Adrenal gland (tissue), 12 donors: Measurements from ENCODE around the gene RBMS2. TPM values are rescaled to one million over a fixed set of nuclear protein-coding genes. Genes with fewer than 3 reads are reported as not detected.

Source experiments
- DNase-seq, 7 donors: peaks; one replicate each; pipeline ENCODE4 v3.0.0-alpha.2; 2019 to 2020
- H3K27ac ChIP-seq, 5 donors: fragments of 200-600 bp; sonication (generic) in 4 of 5; 1 replicate in 3 of 5; 2 replicates in 2 of 5; pipeline versions ENCODE4 v1.5.1 to v1.8.0; 2016 to 2020; ENCODE audit warnings: mild to moderate bottlenecking in 1 of 5
- H3K27me3 ChIP-seq: fragments of 200-600 bp; 2 replicates; pipeline ENCODE4 v1.8.0; 2021
- H3K36me3 ChIP-seq, 2 donors: fragments of 200-600 bp; replicated peaks in 1 of 2; 1 replicate in 1 of 2; 2 replicates in 1 of 2; pipeline versions ENCODE4 v1.5.1 to v1.8.0; 2018 to 2022
- H3K4me1 ChIP-seq, 2 donors: fragments of 200-600 bp; replicated peaks in 1 of 2; 1 replicate in 1 of 2; 2 replicates in 1 of 2; pipeline versions ENCODE4 v1.5.1 to v1.8.0; 2018 to 2021
- H3K4me3 ChIP-seq, 4 donors: fragments of 200-600 bp; sonication (generic) in 3 of 4; one replicate each; pipeline ENCODE4 v1.5.1; 2016 to 2018
- H3K9me3 ChIP-seq, 3 donors: fragments of 200-600 bp; sonication (generic) in 1 of 3; replicated peaks in 1 of 3; 1 replicate in 2 of 3; 2 replicates in 1 of 3; pipeline versions ENCODE4 v1.5.1 to v1.8.0; 2016 to 2021
- CTCF ChIP-seq, 6 experiments: fragments of 450-650 bp in 4 of 6; fragments of 200-600 bp in 2 of 6; sonication (generic) in 1 of 6; IDR thresholded peaks; 1 replicate in 5 of 6; 2 replicates in 1 of 6; pipeline versions ENCODE4 v1.5.1 to v1.8.0; 2016 to 2021; ENCODE audit warnings: antibody characterized with exemption in 6 of 6, mild to moderate bottlenecking in 2 of 6, moderate library complexity in 1 of 6
- POLR2A ChIP-seq, 2 donors: fragments of 450-650 bp; IDR thresholded peaks; one replicate each; pipeline ENCODE4 v1.6.1; 2017; ENCODE audit warnings: antibody characterized with exemption in 2 of 2, mild to moderate bottlenecking in 2 of 2, moderate library complexity in 1 of 2
- WGBS, 4 donors: extraction: QIAGEN DNeasy Blood & Tissue Kit in 2 of 4; methylation state at CpG; one replicate each; pipeline versions ENCODE4 v1.1.5 to v1.1.7; 2013 to 2017; 5-methylcytosine and 5-hydroxymethylcytosine counted together
- intact Hi-C, 2 donors: fragments of 100-400 bp; cut with DNase I; formaldehyde crosslinking; loops; one replicate each; pipeline versions ENCODE4 v1.14.1 to v1.15.0; 2022 to 2023
- polyA plus RNA-seq, 3 donors: library from polyadenylated mRNA; stranded (reverse); fragments of 200-250 nt in 2 of 3; fragments of 350-450 nt in 1 of 3; fragmentation: Illumina TruSeq in 1 of 3; extraction: RNeasy Lipid Tissue Mini Kit (QIAGEN cat#74804) in 1 of 3; gene quantifications; one replicate each; pipeline ENCODE4 v1.2.3, GENCODE V29; 2013 to 2014
- total RNA-seq, 9 donors: library from RNA; depleted of rRNA in 4 of 9; stranded (reverse); fragments of >200 nt in 4 of 9; fragments of 120-200 nt in 1 of 9; fragmentation: NEBNext Ultra II Directional in 1 of 9; extraction: Animal tissue kit (Norgen Biotek cat#: 25700) in 1 of 9; gene quantifications; one replicate each; pipeline versions ENCODE4 v1.1.0 to v1.2.4, GENCODE V29; 2013 to 2023
- donor health status: healthy with polysubstance abuse.
- donor health status: Bipolar disorder and iron deficiency.
- donor health status: DM: yes; HTN: yes; CAD: no.
- donor health status: DM: no; HTN: no; CAD: no.
- donor health status: DM: no; HTN: no; CAD: no.
- donor health status: DM: yes; HTN: yes; CAD: no.

The RBMS2 gene
- total and polyA plus RNA-seq, 12 donors: 7.6 to 41.5 (median 19.9) TPM

GRCh38 chr12:56545023-56545604 is 23.5 kb downstream of the RBMS2 start:
- 91 to 98% (median 96%) methylated on average over 3 of the region's 3 CpGs for WGBS, 4 donors
- TF ChIP-seq CTCF (IDR thresholded peaks at IDR 0.05): no peak
- no peak for TF ChIP-seq POLR2A (IDR thresholded peaks at IDR 0.05)
- intact Hi-C loops: no loop called here
- DNase-seq: no peak
- Histone ChIP-seq H3K4me3 (no peak overlapping the region), H3K36me3 (no peaks in the 10 kb centered on the region), H3K27ac (no peak overlapping the region), H3K9me3 (no peaks in the 10 kb centered on the region), H3K27me3 (no peaks in the 10 kb centered on the region), H3K4me1 (peaks cover 0 to 6% of the 10 kb centered on the region in 2 donors)

- no peak for TF ChIP-seq CTCF (IDR thresholded peaks at IDR 0.05)
- TF ChIP-seq POLR2A (IDR thresholded peaks at IDR 0.05): no peak
- 79 to 93% (median 90%) methylated on average over 5 of the region's 5 CpGs for WGBS, 4 donors
- no peaks in the 10 kb centered on the region for H3K9me3 ChIP-seq
- DNase-seq: no peak
- no peaks in the 10 kb centered on the region for H3K27me3 ChIP-seq
- H3K36me3 ChIP-seq: no peaks in the 10 kb centered on the region
- no peaks in the 10 kb centered on the region for H3K4me1 ChIP-seq
- H3K4me3 ChIP-seq: no peak overlapping the region
- H3K27ac ChIP-seq: no peak overlapping the region
- intact Hi-C loops: no loop called here
These were observed 25.1 kb downstream of the RBMS2 start for GRCh38 chr12:56546680-56547079.

- H3K36me3 ChIP-seq: no peaks in the 10 kb centered on the region
- H3K4me1 ChIP-seq: no peaks in the 10 kb centered on the region
- H3K4me3 ChIP-seq: no peak overlapping the region
- H3K27me3 ChIP-seq: no peaks in the 10 kb centered on the region
- no peaks in the 10 kb centered on the region for H3K9me3 ChIP-seq
- intact Hi-C loops: no loop called here
- 94 to 97% (median 95%) methylated on average over 5 of the region's 5 CpGs for WGBS, 4 donors
- DNase-seq: no peak
- TF ChIP-seq POLR2A (IDR thresholded peaks at IDR 0.05): no peak
- TF ChIP-seq CTCF (IDR thresholded peaks at IDR 0.05): no peak
- H3K27ac ChIP-seq: no peak overlapping the region
These were observed 29.4 kb downstream of the RBMS2 start for GRCh38 chr12:56551070-56551469.

GRCh38 chr12:56565510-56566101 is 44.0 kb downstream of the RBMS2 start:
- Histone ChIP-seq H3K4me1 (peaks cover 3 to 19% of the 10 kb centered on the region in 2 donors), H3K36me3 (peaks cover 0 to 9% of the 10 kb centered on the region in 2 donors), H3K9me3 (no peaks in the 10 kb centered on the region), H3K27ac (peak overlapping the region in 4 of 5 donors; percentile 33 to 73 (median 54)), H3K4me3 (no peak overlapping the region), H3K27me3 (no peaks in the 10 kb centered on the region)
- 52 to 64% (median 55%) methylated on average over 4 to 6 of the region's 6 CpGs for WGBS, 4 donors
- TF ChIP-seq POLR2A (IDR thresholded peaks at IDR 0.05) (no peak), CTCF (IDR thresholded peaks at IDR 0.05) (peak in 1 of 6 experiments; percentile 8)
- intact Hi-C loops: no loop called here
- peak; percentile 40 to 86 (median 58) for DNase-seq
